ENCODE data around the gene FAM153A. TPM values are rescaled to one million over a fixed set of nuclear protein-coding genes. Genes with fewer than 3 reads are reported as not detected.
"Not testable (repeated sequence)": the region's sequence is repeated elsewhere in the genome, so short reads cannot be mapped to it uniquely, and the experiment has no call there.

Gene FAM153A
- total RNA-seq, 1 experiment from 2014 or later, result not detected

DNA sequence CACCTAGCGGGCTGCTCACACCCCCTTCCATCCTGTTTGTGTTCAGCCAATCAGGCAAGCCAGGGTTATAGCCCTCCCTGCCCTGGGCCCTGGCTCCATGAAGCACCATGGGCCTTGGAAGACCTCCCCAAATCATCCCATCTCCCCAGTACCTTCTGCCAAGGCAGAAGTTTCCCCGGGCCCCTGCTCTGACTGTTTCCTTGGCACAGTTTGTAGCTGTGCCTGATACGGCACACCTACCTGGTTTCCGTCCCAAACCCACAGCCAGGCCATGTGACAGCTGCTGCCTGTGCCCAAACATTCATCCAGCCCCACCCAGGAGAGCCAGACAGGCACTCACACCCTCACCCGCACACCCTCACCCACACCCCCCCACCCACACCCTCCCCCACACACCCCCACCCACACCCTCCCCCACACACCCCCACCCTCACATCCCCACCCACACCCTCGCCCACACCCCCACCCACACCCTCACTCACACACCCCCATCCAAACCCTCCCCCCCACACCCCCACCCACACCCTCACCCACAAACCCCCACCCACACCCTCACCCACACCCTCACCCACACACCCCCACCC lies 29.6 kb upstream of the FAM153A start:
- BruUV-seq (replicated peaks); H3K4me3 ChIP-seq (ENCODE audit: low read depth, low read length); H3K9me3 ChIP-seq; H3K9me3 Mint-ChIP-seq (ENCODE audit: unreplicated experiment); H3K27me3 Mint-ChIP-seq (ENCODE audit: insufficient read depth, unreplicated experiment); H3K36me3 ChIP-seq (ENCODE audit: control insufficient read depth, insufficient read depth, low read length); H3K4me1 Mint-ChIP-seq (ENCODE audit: low read depth, unreplicated experiment); H3K4me1 ChIP-seq; H3K36me3 Mint-ChIP-seq (ENCODE audit: insufficient read depth, unreplicated experiment); H3K4me3 Mint-ChIP-seq (ENCODE audit: unreplicated experiment); H3K27me3 ChIP-seq (replicated peaks; ENCODE audit: control insufficient read depth, insufficient read depth, low read length); H3K27ac Mint-ChIP-seq (ENCODE audit: unreplicated experiment); CTCF ChIA-PET; DNase-seq; POLR2A ChIA-PET; intact Hi-C loops (cut with micrococcal nuclease; ENCODE audit: unreplicated experiment): not testable (repeated sequence)

DNA sequence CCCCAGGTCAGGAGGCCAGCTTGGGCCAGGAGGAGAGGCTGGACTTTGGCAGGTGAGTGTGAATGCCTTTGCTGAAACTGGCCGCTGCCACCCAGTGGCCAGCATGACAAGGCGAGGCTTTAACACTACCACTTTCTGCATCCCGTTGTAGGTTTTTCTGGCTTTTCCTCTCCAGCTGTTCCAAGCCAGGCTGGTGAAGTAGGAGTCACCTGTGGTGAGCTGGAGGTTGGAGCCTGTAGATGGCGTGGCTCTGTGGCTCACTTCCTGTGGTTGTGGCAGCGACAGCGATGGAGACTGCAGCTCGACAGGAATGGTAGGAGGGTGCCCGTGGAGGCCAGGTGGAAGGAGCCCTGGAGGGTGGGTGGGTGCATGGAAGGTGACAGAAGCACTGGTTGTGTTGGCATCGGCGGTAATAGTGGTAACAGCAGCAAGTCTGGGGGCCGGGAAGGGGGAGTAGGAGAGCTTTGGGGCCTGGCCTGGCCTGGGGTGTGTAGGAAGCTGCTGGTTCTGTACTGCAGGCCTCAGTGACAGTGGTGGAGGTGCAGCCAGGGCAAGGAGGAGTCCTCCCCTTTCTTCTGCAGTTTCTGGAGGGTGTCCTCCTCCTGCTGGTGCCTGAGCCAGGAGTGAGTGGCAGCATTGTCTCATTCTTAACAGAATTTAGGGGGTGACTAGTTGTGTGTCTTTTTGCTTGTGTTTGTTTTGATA lies 26.7 kb upstream of the FAM153A start:
- CTCF ChIA-PET; H3K27me3 ChIP-seq (replicated peaks; ENCODE audit: control insufficient read depth, insufficient read depth, low read length); H3K4me3 Mint-ChIP-seq (ENCODE audit: unreplicated experiment); H3K36me3 Mint-ChIP-seq (ENCODE audit: insufficient read depth, unreplicated experiment); H3K4me1 Mint-ChIP-seq (ENCODE audit: low read depth, unreplicated experiment); BruUV-seq (replicated peaks); H3K4me3 ChIP-seq (ENCODE audit: low read depth, low read length); H3K9me3 Mint-ChIP-seq (ENCODE audit: unreplicated experiment); POLR2A ChIA-PET; intact Hi-C loops (cut with micrococcal nuclease; ENCODE audit: unreplicated experiment); H3K27me3 Mint-ChIP-seq (ENCODE audit: insufficient read depth, unreplicated experiment); DNase-seq; H3K4me1 ChIP-seq; H3K9me3 ChIP-seq; H3K27ac Mint-ChIP-seq (ENCODE audit: unreplicated experiment); H3K36me3 ChIP-seq (ENCODE audit: control insufficient read depth, insufficient read depth, low read length): not testable (repeated sequence)

DNA sequence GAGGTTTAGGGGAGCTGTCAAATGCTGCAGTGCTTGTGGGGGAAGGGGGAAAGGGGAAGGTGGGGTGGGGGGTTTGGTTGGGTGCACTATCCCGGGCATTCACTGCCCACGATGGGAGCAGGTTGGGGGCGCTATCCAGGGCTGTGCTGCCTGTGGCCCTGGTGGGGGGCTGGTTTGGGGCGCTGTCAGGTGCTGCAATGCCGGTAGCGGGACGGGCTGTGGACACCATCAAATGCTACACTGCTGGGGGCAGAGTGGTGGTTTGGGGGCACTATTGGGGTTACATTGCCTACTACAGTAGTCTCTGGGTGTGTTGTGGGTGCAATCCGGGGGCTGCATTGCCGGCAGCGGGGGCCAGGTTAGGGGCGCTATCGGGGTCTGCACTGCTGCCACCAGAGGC lies 25.7 kb upstream of the FAM153A start:
- H3K9me3 ChIP-seq; POLR2A ChIA-PET; H3K36me3 Mint-ChIP-seq (ENCODE audit: insufficient read depth, unreplicated experiment); H3K4me1 ChIP-seq; H3K27me3 Mint-ChIP-seq (ENCODE audit: insufficient read depth, unreplicated experiment); CTCF ChIA-PET; H3K9me3 Mint-ChIP-seq (ENCODE audit: unreplicated experiment); intact Hi-C loops (cut with micrococcal nuclease; ENCODE audit: unreplicated experiment); BruUV-seq (replicated peaks); H3K4me3 ChIP-seq (ENCODE audit: low read depth, low read length); H3K27ac Mint-ChIP-seq (ENCODE audit: unreplicated experiment); DNase-seq; H3K4me1 Mint-ChIP-seq (ENCODE audit: low read depth, unreplicated experiment); H3K27me3 ChIP-seq (replicated peaks; ENCODE audit: control insufficient read depth, insufficient read depth, low read length); H3K36me3 ChIP-seq (ENCODE audit: control insufficient read depth, insufficient read depth, low read length); H3K4me3 Mint-ChIP-seq (ENCODE audit: unreplicated experiment): not testable (repeated sequence)

DNA sequence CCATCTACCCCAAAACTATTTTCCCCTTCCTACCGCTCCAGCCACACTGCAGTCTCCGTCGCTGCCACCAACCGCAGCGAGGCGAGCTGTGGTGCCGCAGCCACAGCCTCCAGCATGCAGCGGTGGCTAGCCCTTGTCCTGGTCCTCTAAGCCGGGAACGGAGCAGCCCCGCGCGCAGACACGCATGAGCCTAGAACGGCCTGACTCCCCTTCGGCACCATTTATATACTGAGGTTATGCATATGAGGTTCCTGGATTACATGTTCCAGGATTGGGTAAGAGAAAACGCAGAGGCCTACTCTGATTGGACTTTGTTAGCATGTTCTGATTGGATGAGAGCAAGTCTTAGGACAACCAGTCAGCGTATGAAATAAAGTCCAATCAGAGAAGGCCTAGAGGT lies 24.6 kb upstream of the FAM153A start:
- POLR2A ChIA-PET; DNase-seq; intact Hi-C loops (cut with micrococcal nuclease; ENCODE audit: unreplicated experiment); H3K4me1 Mint-ChIP-seq (ENCODE audit: low read depth, unreplicated experiment); H3K36me3 ChIP-seq (ENCODE audit: control insufficient read depth, insufficient read depth, low read length); H3K4me1 ChIP-seq; H3K27ac Mint-ChIP-seq (ENCODE audit: unreplicated experiment); H3K9me3 ChIP-seq; BruUV-seq (replicated peaks); H3K27me3 ChIP-seq (replicated peaks; ENCODE audit: control insufficient read depth, insufficient read depth, low read length); H3K27me3 Mint-ChIP-seq (ENCODE audit: insufficient read depth, unreplicated experiment); CTCF ChIA-PET; H3K4me3 Mint-ChIP-seq (ENCODE audit: unreplicated experiment); H3K4me3 ChIP-seq (ENCODE audit: low read depth, low read length); H3K36me3 Mint-ChIP-seq (ENCODE audit: insufficient read depth, unreplicated experiment); H3K9me3 Mint-ChIP-seq (ENCODE audit: unreplicated experiment): not testable (repeated sequence)

DNA sequence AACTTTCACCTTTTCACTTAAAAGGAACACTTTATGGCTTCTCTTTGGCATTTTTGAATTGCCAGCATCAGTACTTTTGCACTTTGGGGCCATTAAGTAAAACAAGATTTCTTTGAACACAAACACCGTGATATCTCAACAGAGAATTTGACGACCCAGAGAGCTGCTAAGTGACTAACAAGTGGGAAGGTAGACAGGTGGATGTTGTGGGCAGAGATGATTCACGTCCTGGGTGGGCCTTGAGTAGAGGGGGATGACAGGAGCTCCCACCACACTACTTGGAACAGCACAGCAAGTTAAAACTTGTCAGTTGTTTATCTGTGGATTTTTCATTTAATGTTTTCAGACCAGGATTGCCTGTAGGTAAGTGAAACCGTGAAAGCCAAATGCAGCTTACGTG lies 18.7 kb upstream of the FAM153A start:
- POLR2A ChIA-PET; H3K4me1 Mint-ChIP-seq (ENCODE audit: low read depth, unreplicated experiment); H3K4me3 ChIP-seq (ENCODE audit: low read depth, low read length); H3K27me3 Mint-ChIP-seq (ENCODE audit: insufficient read depth, unreplicated experiment); H3K9me3 ChIP-seq; intact Hi-C loops (cut with micrococcal nuclease; ENCODE audit: unreplicated experiment); H3K36me3 Mint-ChIP-seq (ENCODE audit: insufficient read depth, unreplicated experiment); H3K27ac Mint-ChIP-seq (ENCODE audit: unreplicated experiment); H3K4me3 Mint-ChIP-seq (ENCODE audit: unreplicated experiment); DNase-seq; H3K9me3 Mint-ChIP-seq (ENCODE audit: unreplicated experiment); BruUV-seq (replicated peaks); H3K27me3 ChIP-seq (replicated peaks; ENCODE audit: control insufficient read depth, insufficient read depth, low read length); H3K4me1 ChIP-seq; H3K36me3 ChIP-seq (ENCODE audit: control insufficient read depth, insufficient read depth, low read length); CTCF ChIA-PET: not testable (repeated sequence)

DNA sequence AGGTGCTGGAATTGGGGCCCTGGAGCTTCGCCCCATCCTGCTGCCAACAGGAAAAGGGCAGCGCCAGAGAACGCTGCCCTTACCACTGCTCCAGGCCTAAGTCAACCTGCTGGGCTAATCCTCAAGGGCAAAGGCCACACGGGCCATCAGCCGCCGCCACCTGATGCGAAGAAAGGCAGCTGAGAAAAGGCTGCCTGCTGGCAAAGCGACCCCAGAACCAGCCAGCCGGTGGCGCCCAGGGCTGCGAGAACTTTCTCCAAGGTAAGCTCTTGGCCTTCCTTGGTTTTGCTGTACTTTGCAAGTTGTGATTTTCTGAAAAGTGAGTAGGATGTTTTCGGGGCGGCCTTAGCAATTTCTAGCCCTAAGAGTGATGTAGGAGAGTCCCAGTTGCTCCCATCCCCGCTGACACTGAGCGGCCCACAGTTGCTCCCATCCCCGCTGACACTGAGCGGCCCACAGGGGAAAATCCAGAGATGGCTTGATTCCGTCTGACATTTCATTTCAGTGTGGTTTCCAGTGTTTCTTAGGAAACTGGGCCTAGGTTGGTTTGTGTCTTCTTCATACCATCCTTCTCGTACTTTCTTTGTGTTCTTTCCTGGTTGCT lies 15.6 kb upstream of the FAM153A start:
- H3K4me1 ChIP-seq; H3K4me3 Mint-ChIP-seq (ENCODE audit: unreplicated experiment); DNase-seq; POLR2A ChIA-PET; CTCF ChIA-PET; H3K27me3 Mint-ChIP-seq (ENCODE audit: insufficient read depth, unreplicated experiment); H3K36me3 Mint-ChIP-seq (ENCODE audit: insufficient read depth, unreplicated experiment); H3K9me3 Mint-ChIP-seq (ENCODE audit: unreplicated experiment); H3K36me3 ChIP-seq (ENCODE audit: control insufficient read depth, insufficient read depth, low read length); H3K4me3 ChIP-seq (ENCODE audit: low read depth, low read length); H3K9me3 ChIP-seq; intact Hi-C loops (cut with micrococcal nuclease; ENCODE audit: unreplicated experiment); H3K27me3 ChIP-seq (replicated peaks; ENCODE audit: control insufficient read depth, insufficient read depth, low read length); H3K27ac Mint-ChIP-seq (ENCODE audit: unreplicated experiment); BruUV-seq (replicated peaks); H3K4me1 Mint-ChIP-seq (ENCODE audit: low read depth, unreplicated experiment): not testable (repeated sequence)

DNA sequence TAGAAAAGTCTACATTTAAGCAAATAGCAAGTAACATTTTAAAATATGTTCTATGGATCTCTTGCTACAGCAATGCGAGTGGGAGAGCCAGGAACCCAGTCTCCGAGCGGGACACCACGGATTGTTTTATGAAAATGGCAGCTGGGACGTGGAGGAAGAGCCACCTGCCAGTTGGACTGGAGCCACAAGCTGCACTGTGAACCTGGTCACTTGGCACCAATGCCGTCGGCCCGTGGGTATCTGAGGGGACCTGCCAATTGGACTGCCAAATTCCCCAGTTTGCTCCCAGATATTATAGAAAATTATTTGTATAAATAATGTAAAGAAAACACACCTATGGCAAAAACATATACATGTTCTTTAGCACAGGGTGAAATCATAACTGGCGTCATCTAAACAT lies 10.6 kb upstream of the FAM153A start:
- BruUV-seq (replicated peaks); intact Hi-C loops (cut with micrococcal nuclease; ENCODE audit: unreplicated experiment); H3K9me3 ChIP-seq; H3K4me1 ChIP-seq; DNase-seq; H3K36me3 ChIP-seq (ENCODE audit: control insufficient read depth, insufficient read depth, low read length); H3K4me3 Mint-ChIP-seq (ENCODE audit: unreplicated experiment); H3K4me3 ChIP-seq (ENCODE audit: low read depth, low read length); POLR2A ChIA-PET; H3K36me3 Mint-ChIP-seq (ENCODE audit: insufficient read depth, unreplicated experiment); H3K9me3 Mint-ChIP-seq (ENCODE audit: unreplicated experiment); H3K27me3 ChIP-seq (replicated peaks; ENCODE audit: control insufficient read depth, insufficient read depth, low read length); H3K27me3 Mint-ChIP-seq (ENCODE audit: insufficient read depth, unreplicated experiment); H3K27ac Mint-ChIP-seq (ENCODE audit: unreplicated experiment); H3K4me1 Mint-ChIP-seq (ENCODE audit: low read depth, unreplicated experiment); CTCF ChIA-PET: not testable (repeated sequence)
